Epidermal melanocyte (primary cell): ENCODE results near the gene ME3.

Source experiments
- DNase-seq: peaks from one replicate; pipeline ENCODE4 v3.0.0; 2011; ENCODE audit warnings: low spot score; ENCODE audit not compliant: insufficient read length

Gene ME3

GRCh38 chr11:86517557-86517956 lies 154.9 kb downstream of the ME3 start:
- no peak for DNase-seq

DNA sequence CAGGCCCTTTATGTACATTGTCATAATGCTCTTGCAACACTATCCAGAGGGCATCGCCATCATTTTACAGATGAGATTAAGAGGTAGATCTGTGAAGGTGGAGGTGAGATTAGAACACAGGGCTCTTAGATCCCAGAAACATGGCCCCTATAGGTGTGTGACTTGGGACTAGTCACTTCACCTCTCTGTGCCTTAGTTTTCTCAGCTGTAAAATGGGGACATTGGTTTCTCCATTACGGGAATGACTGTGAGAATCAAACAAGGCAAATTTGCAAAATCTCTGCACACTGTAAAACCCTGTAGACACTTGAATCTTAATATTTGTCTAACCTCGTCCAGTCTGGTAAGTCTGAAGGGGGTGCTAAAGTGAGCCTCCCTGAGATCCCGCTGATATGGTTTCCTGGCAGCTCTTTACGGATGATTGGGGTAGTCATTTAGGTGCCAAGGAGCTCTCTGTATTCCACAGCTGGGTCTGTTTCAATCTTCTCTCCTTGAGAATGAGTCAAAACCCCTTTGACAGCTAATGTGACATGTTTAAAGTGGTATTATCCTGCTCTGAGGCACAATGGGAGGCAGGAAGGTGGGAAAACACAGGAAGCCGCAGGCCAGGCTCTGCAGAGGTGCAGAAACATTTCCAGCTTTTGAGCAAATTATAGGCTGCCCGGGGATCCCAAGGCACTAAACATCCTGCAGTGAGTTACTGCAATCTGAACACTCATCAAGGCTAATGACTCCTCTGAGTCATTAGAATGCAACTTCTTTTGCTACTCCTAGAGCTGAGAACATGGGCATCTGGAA lies 156.9 kb downstream of the ME3 start:
- no peak for DNase-seq

GRCh38 chr11:86514453-86514852 lies 158.0 kb downstream of the ME3 start:
- no peak for DNase-seq

DNA sequence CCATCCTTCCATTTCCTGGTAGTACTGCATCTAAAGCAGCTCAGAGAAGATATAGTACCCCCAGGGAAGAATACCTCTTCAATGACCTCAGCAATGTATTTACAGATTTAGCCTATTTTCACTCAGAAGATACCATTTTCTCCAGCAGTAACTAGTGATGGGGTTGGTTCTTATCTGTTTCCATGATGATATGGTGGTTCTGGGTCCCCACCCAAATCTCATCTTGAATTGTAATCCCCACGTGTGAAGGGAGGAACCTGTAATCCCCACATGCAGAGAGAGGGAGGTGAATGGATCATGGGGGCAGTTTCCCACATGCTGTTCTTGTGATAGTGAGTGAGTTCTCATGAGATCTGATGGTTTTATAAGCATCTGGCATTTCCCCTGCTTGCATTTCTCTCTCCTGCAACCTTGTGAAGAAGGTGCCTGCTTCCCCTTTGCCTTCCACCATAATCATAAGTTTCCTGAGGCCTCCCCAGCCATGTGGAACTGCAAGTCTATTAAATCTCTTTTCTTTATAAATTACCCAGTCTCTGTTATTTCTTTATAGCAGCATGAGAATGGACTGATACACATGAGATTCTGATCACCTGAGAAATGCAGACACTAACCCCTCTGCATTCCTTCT lies 158.6 kb downstream of the ME3 start:
- no peak for DNase-seq

- no peak for DNase-seq
Observed at GRCh38 chr11:86513138-86513537, 159.3 kb downstream of the ME3 start.

DNA sequence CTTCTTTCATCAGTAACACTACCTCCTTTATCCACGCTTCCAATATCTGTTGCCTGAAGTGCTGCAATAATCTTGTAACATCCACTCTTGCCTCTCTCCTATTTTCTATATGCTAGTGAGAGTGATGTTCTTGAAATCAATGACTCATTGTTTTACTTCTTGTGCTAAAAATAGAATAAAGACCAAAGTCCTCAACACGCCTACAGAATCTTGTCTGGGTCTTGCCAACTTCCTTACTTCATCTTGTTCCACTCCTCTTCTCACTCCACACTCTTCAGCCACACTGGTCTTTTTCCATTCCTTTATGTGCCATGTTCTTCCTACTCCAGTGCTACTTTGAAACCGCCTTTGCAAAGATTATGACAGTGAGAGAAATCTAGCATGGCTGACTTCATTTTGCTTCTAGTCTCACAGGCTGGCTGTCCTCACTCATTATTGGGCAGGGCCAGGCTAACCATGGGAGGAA lies 161.3 kb downstream of the ME3 start:
- DNase-seq: peak; percentile 54

DNA sequence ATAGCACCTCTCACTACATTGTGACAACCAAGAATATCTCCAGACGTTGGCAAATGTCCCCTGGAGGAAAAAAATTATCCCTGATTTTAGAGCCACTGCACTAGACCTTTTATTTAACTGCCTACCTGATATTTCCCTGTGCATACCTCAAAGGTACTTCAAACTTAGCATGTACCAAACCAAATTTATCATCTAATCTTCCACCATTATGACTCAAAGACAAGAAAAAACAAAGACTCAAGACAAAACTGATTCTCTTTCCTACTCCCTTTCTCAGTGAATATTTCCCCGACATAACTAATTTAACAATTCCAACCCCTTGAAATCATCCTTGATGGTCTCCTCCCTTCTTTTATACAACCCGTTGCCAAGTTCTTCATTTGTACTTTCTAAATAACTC lies 161.7 kb downstream of the ME3 start:
- no peak for DNase-seq

- DNase-seq: no peak
Observed at GRCh38 chr11:86510097-86510496, 162.3 kb downstream of the ME3 start.

GRCh38 chr11:86509588-86509974 lies 162.8 kb downstream of the ME3 start:
- no peak for DNase-seq

DNA sequence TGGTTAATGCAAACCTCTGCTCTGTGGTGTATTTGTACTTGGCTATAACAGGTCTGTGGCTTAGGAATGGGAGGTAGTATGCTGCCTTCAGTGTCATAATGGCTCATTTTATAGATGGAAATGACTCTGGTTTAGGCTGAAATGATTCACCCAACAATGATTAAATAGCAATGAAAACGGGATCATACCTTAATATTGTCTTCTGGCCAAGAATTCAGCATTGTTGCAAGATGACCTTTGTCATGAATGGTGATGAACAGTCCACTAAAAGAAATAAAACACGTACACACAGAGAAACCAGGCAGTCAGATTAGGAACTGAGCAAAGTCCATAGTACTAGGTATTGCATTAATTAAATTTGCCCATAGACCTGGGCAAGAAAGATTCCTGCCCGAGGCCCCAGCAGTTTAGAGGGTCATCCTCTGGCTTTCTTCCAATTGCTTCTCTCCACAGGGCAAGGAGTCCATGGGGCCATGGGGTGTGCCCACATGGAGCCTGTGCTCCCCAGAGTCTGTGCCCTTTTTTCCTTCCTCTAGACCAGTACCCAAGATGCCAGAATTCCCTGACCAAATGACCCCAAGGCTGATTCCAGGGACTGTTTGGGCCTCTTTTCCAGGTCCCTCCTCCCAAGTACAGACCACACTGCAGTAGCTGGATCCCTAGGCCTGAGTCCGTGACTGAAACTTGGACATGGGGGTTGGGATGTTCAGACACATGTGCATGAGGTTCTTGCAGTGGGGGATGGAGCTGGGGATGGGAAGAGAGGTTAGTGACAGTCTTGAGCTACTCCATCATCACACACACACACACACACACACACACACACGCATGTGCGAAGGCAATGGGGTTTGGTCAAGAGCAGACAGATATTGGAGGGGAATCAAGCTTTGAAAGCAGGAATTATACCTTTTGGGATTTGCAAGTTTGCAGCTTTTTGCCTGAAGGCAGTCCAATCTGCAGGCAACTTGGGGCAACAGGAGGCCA lies 163.5 kb downstream of the ME3 start:
- no peak for DNase-seq

GRCh38 chr11:86507249-86507845 lies 165.1 kb downstream of the ME3 start:
- DNase-seq: no peak

GRCh38 chr11:86506235-86506634 lies 166.2 kb downstream of the ME3 start:
- DNase-seq: no peak

DNA sequence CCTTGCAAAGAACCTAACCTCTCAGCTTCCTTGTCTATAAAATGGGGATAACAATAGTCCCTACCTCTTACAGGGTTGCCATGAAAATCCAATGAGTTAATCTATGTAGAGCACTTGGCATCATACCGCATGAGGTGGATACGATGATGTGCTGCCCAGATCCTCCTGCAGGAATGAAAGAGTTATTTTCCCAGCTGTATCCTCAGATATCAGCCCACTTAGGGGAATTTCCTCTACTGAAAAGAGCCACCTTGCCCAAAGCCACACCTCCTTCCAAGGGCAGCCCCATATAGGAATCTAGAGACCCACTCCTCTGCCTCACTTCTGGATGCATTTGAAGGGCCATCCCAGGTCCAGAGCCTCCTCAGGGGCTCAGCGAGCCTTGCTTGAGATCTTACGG lies 169.3 kb downstream of the ME3 start:
- DNase-seq: no peak

- no peak for DNase-seq
Observed at GRCh38 chr11:86502137-86502642, 170.2 kb downstream of the ME3 start.

DNA sequence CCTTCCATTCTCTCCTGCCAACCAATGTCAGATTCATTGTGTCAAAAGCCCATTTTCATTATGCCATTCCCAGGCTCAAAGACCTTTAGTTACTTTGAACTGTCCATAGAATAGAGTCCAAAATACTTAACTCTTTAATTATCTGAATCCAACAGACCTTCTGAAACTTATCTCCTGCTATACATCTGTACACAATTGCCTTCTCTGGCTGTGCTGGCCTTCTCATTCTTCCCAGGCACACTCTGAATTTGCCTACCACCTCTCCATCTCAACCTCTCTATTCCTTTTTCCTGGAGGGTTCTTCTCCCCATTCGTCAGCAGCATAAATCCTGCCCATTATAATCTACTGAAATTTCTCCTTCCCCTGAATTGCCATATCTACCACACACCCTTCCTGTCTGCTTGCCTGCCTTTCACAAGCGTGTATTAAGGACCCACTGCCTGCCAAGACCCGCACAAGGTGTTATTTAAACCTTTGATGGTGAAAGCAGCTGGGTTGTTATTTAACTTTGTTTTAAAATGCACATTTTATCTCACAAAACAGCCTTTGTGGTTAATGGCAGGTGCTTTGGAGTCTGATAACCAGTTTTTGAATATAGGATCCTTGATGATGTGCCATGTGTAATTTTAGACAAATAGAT lies 171.8 kb downstream of the ME3 start:
- no peak for DNase-seq

DNA sequence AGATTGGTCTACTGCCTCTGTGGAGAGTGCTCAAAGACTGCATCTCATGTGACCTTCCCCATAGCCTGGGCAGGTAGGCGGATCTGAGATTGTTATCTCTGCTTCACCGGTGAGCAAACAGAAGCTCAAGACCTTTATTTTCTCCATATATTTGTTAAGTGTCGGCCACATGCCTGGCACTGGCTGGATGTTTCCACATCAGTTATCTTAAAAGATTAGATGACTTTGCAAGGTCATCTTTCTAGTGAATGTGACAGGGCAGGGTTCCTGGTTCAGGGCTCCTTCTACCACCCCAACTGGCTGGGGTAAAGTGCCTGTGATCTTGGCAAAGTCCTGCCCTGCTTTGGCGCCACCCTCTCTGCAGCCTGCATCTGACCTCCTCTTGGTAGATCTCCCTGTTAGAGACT lies 172.7 kb downstream of the ME3 start:
- no peak for DNase-seq

- no peak for DNase-seq
Observed at GRCh38 chr11:86497836-86498235, 174.6 kb downstream of the ME3 start.

DNA sequence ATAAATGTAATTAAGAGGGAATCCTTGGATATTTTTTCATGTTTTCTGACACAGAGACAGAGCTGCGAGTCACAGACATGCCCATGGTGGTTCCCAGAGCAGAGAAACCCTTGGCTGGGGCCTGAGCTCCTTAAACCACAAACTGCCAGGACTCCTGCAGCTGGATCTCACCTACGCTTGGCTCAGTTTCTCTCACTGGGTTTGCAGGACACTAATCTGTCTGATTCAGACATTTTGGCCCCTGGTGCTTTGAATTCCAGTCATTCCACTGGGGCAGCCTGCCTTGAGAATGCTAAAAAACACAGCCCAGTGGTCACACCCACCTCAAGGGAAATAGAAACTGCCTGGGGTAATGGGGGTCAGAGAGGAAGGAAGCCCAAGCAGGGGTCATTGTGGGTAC lies 175.1 kb downstream of the ME3 start:
- no peak for DNase-seq

DNA sequence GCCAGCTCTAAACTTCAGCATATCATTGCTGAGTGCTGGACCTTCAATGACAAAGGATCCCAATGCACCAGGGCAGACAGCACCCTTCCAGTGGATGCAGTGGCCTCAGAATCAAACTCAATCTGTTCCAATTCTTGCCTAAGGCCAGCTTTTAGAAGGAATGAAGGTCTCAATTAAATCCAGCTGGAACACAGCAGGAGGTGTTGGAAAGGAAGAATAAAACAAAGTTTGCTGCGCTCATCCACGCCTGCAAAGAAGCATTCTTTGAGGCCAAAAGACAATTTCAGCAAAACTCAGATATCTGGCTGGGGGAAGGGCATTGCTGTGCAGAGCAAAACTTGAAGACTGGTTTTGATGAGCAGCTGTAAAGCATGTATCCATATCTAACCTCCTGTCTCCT lies 177.1 kb downstream of the ME3 start:
- no peak for DNase-seq

- no peak for DNase-seq
Observed at GRCh38 chr11:86492370-86493010, 179.9 kb downstream of the ME3 start.
